Pancreas (tissue), 10 donors: ENCODE data around the gene CLDN24. TPM values are rescaled to one million over a fixed set of nuclear protein-coding genes. Genes with fewer than 3 reads are reported as not detected.

Source experiments
- ATAC-seq, 4 donors: fragments of 200-7000 bp; cut with Tn5 transposase; one replicate each; pipeline versions ENCODE4 v1.8.0 to v1.9.1; 2020; ENCODE audit warnings: mild to moderate bottlenecking in 4 of 4, moderate library complexity in 4 of 4
- DNase-seq, 6 donors: peaks; one replicate each; pipeline ENCODE4 v3.0.0-alpha.2; 2020
- FAIRE-seq: peaks from 2 replicates; lab custom pipeline; 2012; peaks lifted over from hg19 to GRCh38; lab: Jason Lieb, UNC
- H3K27ac ChIP-seq, 4 donors: fragments of 200-600 bp; sonication (generic); 1 replicate in 3 of 4; 2 replicates in 1 of 4; pipeline versions ENCODE4 v1.5.0 to v1.8.0; 2020
- H3K27me3 ChIP-seq, 4 donors: fragments of 200-600 bp; one replicate each; pipeline ENCODE4 v1.8.0; 2021
- H3K36me3 ChIP-seq, 3 donors: fragments of 200-600 bp; sonication (generic) in 1 of 3; one replicate each; pipeline versions ENCODE4 v1.5.0 to v1.8.0; 2020 to 2021
- H3K4me1 ChIP-seq, 3 donors: fragments of 200-600 bp; one replicate each; pipeline ENCODE4 v1.8.0; 2021
- H3K4me3 ChIP-seq, 4 donors: fragments of 200-600 bp; sonication (generic) in 2 of 4; one replicate each; pipeline versions ENCODE4 v1.5.0 to v1.8.0; 2020 to 2021
- H3K9me3 ChIP-seq, 4 donors: fragments of 200-600 bp; one replicate each; pipeline ENCODE4 v1.8.0; 2021
- WGBS, 2 donors: extraction: QIAGEN DNeasy Blood & Tissue Kit; methylation state at CpG; one replicate each; pipeline ENCODE4 v1.1.7; 2013; 5-methylcytosine and 5-hydroxymethylcytosine counted together
- intact Hi-C, 3 donors: fragments of 100-400 bp; cut with DNase I; formaldehyde crosslinking; loops; one replicate each; pipeline versions ENCODE4 v1.11.1 to v1.14.2; 2022
- polyA plus RNA-seq, 2 donors: library from polyadenylated mRNA; stranded (reverse); fragments of 200-250 nt; gene quantifications; one replicate each; pipeline ENCODE4 v1.2.3, GENCODE V29; 2013
- total RNA-seq, 6 donors: library from RNA; stranded (reverse); fragmentation: NEBNext Ultra II Directional in 4 of 6; extraction: Animal tissue kit (Norgen Biotek cat#: 25700) in 4 of 6; gene quantifications; one replicate each; pipeline versions ENCODE4 v1.2.1 to v1.2.4, GENCODE V29; 2021 to 2023
- TF ChIP-seq, protein P1 (sequence below), 4 donors: fragments of 200-600 bp; sonication (generic) in 3 of 4; IDR thresholded peaks; one replicate each; pipeline versions ENCODE4 v1.5.0 to v1.8.0; 2021; ENCODE audit warnings: antibody characterized with exemption in 4 of 4
- donor health status: healthy with polysubstance abuse.
- donor health status: DM: no; HTN: no; CAD: no; lungs with moderate emphysema.
- donor health status: DM: no; HTN: no; CAD: no.
- donor health status: control.
- donor health status: control.
- donor health status: Bipolar disorder and iron deficiency.
- donor health status: DM: yes; HTN: yes; CAD: no.
- donor health status: DM: no; HTN: no; CAD: no.
- donor health status: DM: no; HTN: no; CAD: no.
- donor health status: DM: yes; HTN: yes; CAD: no.

Gene CLDN24
- total and polyA plus RNA-seq, 8 donors, result not detected

DNA sequence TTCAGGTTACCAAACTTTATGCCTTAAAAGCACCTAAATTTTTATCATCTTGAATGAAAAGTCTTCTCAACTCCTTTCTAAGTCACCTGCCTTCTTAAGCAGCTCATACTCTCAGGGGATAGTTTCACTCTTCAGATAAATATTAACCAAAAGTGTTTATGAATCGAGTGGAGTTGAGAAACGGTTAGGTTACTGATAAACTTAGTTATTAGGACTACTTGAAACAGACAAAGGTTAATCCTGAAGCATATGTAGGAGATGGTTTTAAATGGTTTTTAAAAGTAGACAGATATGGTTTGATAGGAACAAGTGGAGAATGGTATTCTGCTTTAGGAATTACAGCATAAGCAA, 34.9 kb downstream of the CLDN24 start:
- Histone ChIP-seq H3K36me3 (peaks cover 0 to 33% (median 10%) of the 10 kb centered on the region in 3 donors), H3K4me1 (peaks cover 0 to 1% (median 0%) of the 10 kb centered on the region in 3 donors), H3K9me3 (no peaks in the 10 kb centered on the region), H3K27ac (peak overlapping the region in 1 of 4 donors; percentile 12), H3K27me3 (no peaks in the 10 kb centered on the region), H3K4me3 (no peak overlapping the region)
- WGBS, 2 donors, result 51 to 54% methylated on average over 2 of the region's 2 CpGs
- FAIRE-seq (no peak), DNase-seq (no peak), ATAC-seq (peak in 1 of 4 donors; percentile 28)
- TF ChIP-seq, protein P1, sequence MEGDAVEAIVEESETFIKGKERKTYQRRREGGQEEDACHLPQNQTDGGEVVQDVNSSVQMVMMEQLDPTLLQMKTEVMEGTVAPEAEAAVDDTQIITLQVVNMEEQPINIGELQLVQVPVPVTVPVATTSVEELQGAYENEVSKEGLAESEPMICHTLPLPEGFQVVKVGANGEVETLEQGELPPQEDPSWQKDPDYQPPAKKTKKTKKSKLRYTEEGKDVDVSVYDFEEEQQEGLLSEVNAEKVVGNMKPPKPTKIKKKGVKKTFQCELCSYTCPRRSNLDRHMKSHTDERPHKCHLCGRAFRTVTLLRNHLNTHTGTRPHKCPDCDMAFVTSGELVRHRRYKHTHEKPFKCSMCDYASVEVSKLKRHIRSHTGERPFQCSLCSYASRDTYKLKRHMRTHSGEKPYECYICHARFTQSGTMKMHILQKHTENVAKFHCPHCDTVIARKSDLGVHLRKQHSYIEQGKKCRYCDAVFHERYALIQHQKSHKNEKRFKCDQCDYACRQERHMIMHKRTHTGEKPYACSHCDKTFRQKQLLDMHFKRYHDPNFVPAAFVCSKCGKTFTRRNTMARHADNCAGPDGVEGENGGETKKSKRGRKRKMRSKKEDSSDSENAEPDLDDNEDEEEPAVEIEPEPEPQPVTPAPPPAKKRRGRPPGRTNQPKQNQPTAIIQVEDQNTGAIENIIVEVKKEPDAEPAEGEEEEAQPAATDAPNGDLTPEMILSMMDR (IDR thresholded peaks at IDR 0.05), result no peak
- intact Hi-C loops, result no loop called here

DNA sequence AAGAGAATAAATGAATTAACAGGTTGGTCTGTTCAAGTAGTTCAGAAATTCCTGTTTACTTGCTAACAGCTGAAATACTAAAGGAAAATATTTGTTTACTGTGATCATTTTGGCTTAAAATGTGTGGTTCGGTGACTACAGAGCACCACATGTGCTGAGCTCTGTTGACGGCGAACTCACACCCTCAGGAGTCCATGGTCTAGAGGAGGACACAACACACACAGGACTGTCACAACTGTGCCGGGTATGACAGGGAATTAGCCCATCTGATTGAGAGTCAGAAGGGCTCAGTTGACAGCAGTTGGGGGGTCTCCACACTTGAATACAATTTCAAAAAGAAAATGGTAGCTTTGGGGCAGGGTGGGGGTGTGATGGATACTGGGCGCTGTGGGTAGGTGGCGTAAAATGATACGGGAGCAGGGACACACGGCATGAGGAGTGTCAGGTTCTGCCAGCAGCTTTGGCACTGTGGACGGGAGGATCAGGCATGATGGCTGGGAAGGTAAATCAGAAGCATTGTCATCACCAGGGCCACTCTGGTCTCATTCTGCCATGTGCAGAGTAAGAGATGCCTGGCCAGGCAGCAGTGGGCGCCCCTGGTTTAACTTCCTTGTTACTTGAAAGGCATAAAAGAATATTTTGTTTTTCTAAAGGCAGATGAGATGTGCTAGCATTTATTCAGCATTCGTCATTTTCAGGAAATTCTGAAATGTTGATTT, 35.5 kb downstream of the CLDN24 start:
- no peaks in the 10 kb centered on the region for H3K27me3 ChIP-seq
- H3K9me3 ChIP-seq, result no peaks in the 10 kb centered on the region
- H3K27ac ChIP-seq, result peak overlapping the region in 1 of 4 donors; percentile 12
- DNase-seq (no peak), FAIRE-seq (no peak), ATAC-seq (peak in 2 of 4 donors; percentile 20 to 38)
- intact Hi-C loops, result no loop called here
- TF ChIP-seq, protein P1 (IDR thresholded peaks at IDR 0.05), result no peak
- peaks cover 0 to 33% (median 10%) of the 10 kb centered on the region in 3 donors for H3K36me3 ChIP-seq
- no peak overlapping the region for H3K4me3 ChIP-seq
- peaks cover 0 to 6% (median 0%) of the 10 kb centered on the region in 3 donors for H3K4me1 ChIP-seq
- WGBS, 2 donors, result 93 to 96% methylated on average over 11 of the region's 11 CpGs

DNA sequence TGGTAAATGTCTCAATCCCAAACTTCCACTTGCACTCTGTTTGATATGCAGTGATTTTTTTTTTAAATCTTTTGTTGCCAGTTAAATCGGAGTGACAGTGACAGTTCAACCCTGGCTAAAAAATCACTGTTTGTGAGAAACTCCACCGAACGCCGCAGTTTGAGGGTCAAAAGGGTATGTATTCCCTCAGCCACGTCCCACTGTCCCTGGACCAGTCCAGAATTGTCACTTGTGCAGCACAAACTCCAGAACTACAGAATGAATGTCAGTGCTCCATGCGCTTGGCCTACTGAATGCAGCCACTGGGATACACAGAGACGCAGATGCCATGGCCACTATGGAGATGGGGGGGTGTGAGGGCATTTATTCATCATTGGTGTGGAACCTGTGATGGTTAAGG, 36.3 kb downstream of the CLDN24 start:
- H3K4me1 ChIP-seq, result peaks cover 0 to 6% (median 0%) of the 10 kb centered on the region in 3 donors
- H3K27me3 ChIP-seq, result no peaks in the 10 kb centered on the region
- TF ChIP-seq, protein P1 (IDR thresholded peaks at IDR 0.05), result no peak
- H3K27ac ChIP-seq, result no peak overlapping the region
- peaks cover 0 to 4% (median 0%) of the 10 kb centered on the region in 4 donors for H3K9me3 ChIP-seq
- no peak for ATAC-seq
- H3K4me3 ChIP-seq, result no peak overlapping the region
- intact Hi-C loops, result no loop called here
- peaks cover 0 to 33% (median 10%) of the 10 kb centered on the region in 3 donors for H3K36me3 ChIP-seq
- no peak for DNase-seq
- WGBS, 2 donors, result 94 to 95% methylated on average over 7 of the region's 7 CpGs
- FAIRE-seq, result no peak

DNA sequence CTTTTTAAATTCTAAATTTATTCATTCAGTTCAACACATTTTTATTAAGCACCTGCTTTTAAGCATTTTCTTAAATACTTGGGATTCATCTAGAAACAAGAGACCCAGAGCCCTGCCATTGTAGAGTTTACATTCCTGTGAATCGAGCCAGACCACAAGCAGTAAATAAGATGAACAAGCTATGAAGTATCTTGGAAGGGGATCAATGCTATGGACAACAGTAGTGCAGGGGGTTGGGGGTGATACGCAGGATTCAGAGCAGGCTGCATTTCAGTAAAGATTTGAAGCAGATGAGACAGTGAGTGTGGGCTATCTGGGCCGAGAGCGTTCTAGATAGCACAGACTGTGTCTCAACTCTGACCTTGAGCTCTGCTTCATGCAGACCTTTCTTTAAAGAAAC, 37.3 kb downstream of the CLDN24 start:
- FAIRE-seq, result no peak
- Histone ChIP-seq H3K27ac (no peak overlapping the region), H3K27me3 (no peaks in the 10 kb centered on the region), H3K4me1 (peaks cover 0 to 6% (median 0%) of the 10 kb centered on the region in 3 donors), H3K9me3 (peaks cover 0 to 4% (median 0%) of the 10 kb centered on the region in 4 donors), H3K4me3 (no peak overlapping the region), H3K36me3 (peaks cover 0 to 33% (median 10%) of the 10 kb centered on the region in 3 donors)
- DNase-seq, result no peak
- intact Hi-C loops, result no loop called here
- ATAC-seq, result no peak
- 72 to 75% methylated on average over 4 of the region's 4 CpGs for WGBS, 2 donors
- TF ChIP-seq, protein P1 (IDR thresholded peaks at IDR 0.05), result no peak

DNA sequence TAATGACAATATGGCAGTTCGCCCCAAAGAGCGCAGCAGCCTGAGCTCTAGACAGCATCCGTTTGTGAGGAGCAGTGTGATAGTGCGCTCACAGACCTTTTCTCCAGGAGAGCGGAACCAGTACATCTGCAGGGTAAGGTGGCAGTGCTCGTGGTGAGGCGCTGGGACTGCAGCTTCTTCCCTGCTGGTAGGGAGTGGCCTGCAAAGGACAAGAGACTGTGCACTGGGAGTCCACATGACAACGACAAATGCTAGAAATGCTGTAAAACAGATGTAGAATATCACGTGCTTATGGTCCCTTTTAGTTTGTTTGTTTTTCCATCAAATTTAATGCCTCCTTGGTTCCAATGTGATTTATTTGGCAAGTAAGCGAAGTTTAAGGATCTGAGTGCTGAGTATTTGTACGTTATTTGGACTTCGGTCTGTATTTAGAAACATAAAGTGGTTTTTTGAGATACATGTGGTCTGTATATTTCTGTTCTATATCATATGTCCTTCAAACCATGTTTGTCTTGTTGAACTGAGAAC, 37.9 kb downstream of the CLDN24 start:
- TF ChIP-seq, protein P1 (IDR thresholded peaks at IDR 0.05), result no peak
- WGBS, 2 donors, result 79 to 82% methylated on average over 12 of the region's 12 CpGs
- Histone ChIP-seq H3K27me3 (no peaks in the 10 kb centered on the region), H3K9me3 (peaks cover 0 to 4% (median 0%) of the 10 kb centered on the region in 4 donors), H3K36me3 (peaks cover 0 to 29% (median 9%) of the 10 kb centered on the region in 3 donors), H3K27ac (no peak overlapping the region), H3K4me3 (no peak overlapping the region), H3K4me1 (peaks cover 0 to 6% (median 0%) of the 10 kb centered on the region in 3 donors)
- ATAC-seq, result peak in 2 of 4 donors; percentile 69 to 76
- no peak for DNase-seq
- intact Hi-C loops, result no loop called here
- FAIRE-seq, result no peak
